BE2C (cell line): ENCODE measurements around the gene GNAL.

Experiments used
- DNase-seq: peaks from one replicate; pipeline ENCODE4 v3.0.0-alpha.2; 2020
- H3K27me3 ChIP-seq: fragments of 250-450 bp; sonication (Bioruptor Pico); 2 replicates; pipeline ENCODE4 v1.5.1; 2020; ENCODE audit warnings: mild to moderate bottlenecking
- H3K36me3 ChIP-seq: fragments of 250-450 bp; sonication (Bioruptor Pico); 2 replicates; pipeline ENCODE4 v1.5.1; 2020; ENCODE audit warnings: mild to moderate bottlenecking
- H3K4me1 ChIP-seq: fragments of 250-450 bp; sonication (Bioruptor Pico); 2 replicates; pipeline ENCODE4 v1.5.1; 2020
- H3K4me3 ChIP-seq: 2 replicates; pipeline ENCODE4 v1.5.1; 2011; ENCODE audit warnings: low read depth, low read length
- H3K9me3 ChIP-seq: fragments of 250-450 bp; sonication (Bioruptor Pico); 2 replicates; pipeline ENCODE4 v1.5.1; 2020
- CTCF ChIP-seq: IDR thresholded peaks from 2 replicates; pipeline ENCODE4 v1.5.1; 2012; ENCODE audit warnings: mild to moderate bottlenecking, low read depth, low read length

GNAL gene

GRCh38 chr18:11802586-11802985 lies 113.5 kb downstream of the GNAL start:
- no peak for TF ChIP-seq CTCF
- H3K9me3 ChIP-seq: no peaks in the 10 kb centered on the region
- no peak overlapping the region for H3K4me3 ChIP-seq
- H3K36me3 ChIP-seq: no peaks in the 10 kb centered on the region
- H3K27me3 ChIP-seq: no peaks in the 10 kb centered on the region
- no peak for DNase-seq
- H3K4me1 ChIP-seq: no peaks in the 10 kb centered on the region

- no peaks in the 10 kb centered on the region for H3K4me1 ChIP-seq
- H3K4me3 ChIP-seq: no peak overlapping the region
- H3K36me3 ChIP-seq: no peaks in the 10 kb centered on the region
- DNase-seq: no peak
- H3K27me3 ChIP-seq: no peaks in the 10 kb centered on the region
- no peaks in the 10 kb centered on the region for H3K9me3 ChIP-seq
- no peak for TF ChIP-seq CTCF
These were observed 118.2 kb downstream of the GNAL start for GRCh38 chr18:11807233-11807632.

- DNase-seq: no peak
- Histone ChIP-seq H3K36me3 (no peaks in the 10 kb centered on the region), H3K9me3 (no peaks in the 10 kb centered on the region), H3K4me3 (no peak overlapping the region), H3K4me1 (no peaks in the 10 kb centered on the region), H3K27me3 (no peaks in the 10 kb centered on the region)
- TF ChIP-seq CTCF: no peak
These were observed 119.2 kb downstream of the GNAL start for GRCh38 chr18:11808001-11808855.

GRCh38 chr18:11809895-11810294 lies 120.8 kb downstream of the GNAL start:
- Histone ChIP-seq H3K4me3 (no peak overlapping the region), H3K9me3 (no peaks in the 10 kb centered on the region), H3K27me3 (no peaks in the 10 kb centered on the region), H3K4me1 (no peaks in the 10 kb centered on the region), H3K36me3 (no peaks in the 10 kb centered on the region)
- TF ChIP-seq CTCF: no peak
- DNase-seq: no peak

GRCh38 chr18:11810379-11810778 lies 121.3 kb downstream of the GNAL start:
- no peaks in the 10 kb centered on the region for H3K4me1 ChIP-seq
- no peaks in the 10 kb centered on the region for H3K36me3 ChIP-seq
- DNase-seq: no peak
- no peaks in the 10 kb centered on the region for H3K9me3 ChIP-seq
- no peak overlapping the region for H3K4me3 ChIP-seq
- no peak for TF ChIP-seq CTCF
- no peaks in the 10 kb centered on the region for H3K27me3 ChIP-seq

GRCh38 chr18:11811009-11811408 lies 121.9 kb downstream of the GNAL start:
- Histone ChIP-seq H3K27me3 (no peaks in the 10 kb centered on the region), H3K36me3 (no peaks in the 10 kb centered on the region), H3K4me3 (no peak overlapping the region), H3K9me3 (no peaks in the 10 kb centered on the region), H3K4me1 (no peaks in the 10 kb centered on the region)
- no peak for DNase-seq
- TF ChIP-seq CTCF: no peak
